GM20431 (cell line): ENCODE data around the gene PROM1.

Experiments used
- in situ Hi-C: fragments of 300-500 bp; cut with MseI, MboI; formaldehyde crosslinking; loops from one replicate; pipeline ENCODE4 v1.15.0; 2020; ENCODE audit warnings: low sequenced_read_pairs; ENCODE audit not compliant: unreplicated experiment

PROM1 gene

GRCh38 chr4:16072168-16072567, 11.7 kb downstream of the PROM1 start:
- in situ Hi-C loops, result no loop called here

GRCh38 chr4:16070203-16070602, 13.6 kb downstream of the PROM1 start:
- in situ Hi-C loops, result no loop called here

- in situ Hi-C loops, result no loop called here
Observed at GRCh38 chr4:16067515-16067914, 16.3 kb downstream of the PROM1 start.

- in situ Hi-C loops, result no loop called here
Observed at GRCh38 chr4:16066586-16067128, 17.2 kb downstream of the PROM1 start.

GRCh38 chr4:16065066-16065465, 18.8 kb downstream of the PROM1 start:
- in situ Hi-C loops, result no loop called here

- in situ Hi-C loops, result no loop called here
Observed at GRCh38 chr4:16062601-16063000, 21.2 kb downstream of the PROM1 start.

GRCh38 chr4:16056681-16057385, 27.0 kb downstream of the PROM1 start:
- in situ Hi-C loops, result no loop called here

GRCh38 chr4:16055873-16056272, 27.9 kb downstream of the PROM1 start:
- in situ Hi-C loops, result no loop called here

GRCh38 chr4:16055471-16055870, 28.4 kb downstream of the PROM1 start:
- in situ Hi-C loops, result no loop called here

- in situ Hi-C loops, result no loop called here
Observed at GRCh38 chr4:16052939-16053338, 30.9 kb downstream of the PROM1 start.

- in situ Hi-C loops, result no loop called here
Observed at GRCh38 chr4:16051980-16052379, 31.8 kb downstream of the PROM1 start.

- in situ Hi-C loops, result no loop called here
Observed at GRCh38 chr4:16051132-16051531, 32.7 kb downstream of the PROM1 start.

GRCh38 chr4:16050669-16051068, 33.2 kb downstream of the PROM1 start:
- in situ Hi-C loops, result no loop called here

- in situ Hi-C loops, result no loop called here
Observed at GRCh38 chr4:16048619-16049419, 35.0 kb downstream of the PROM1 start.

GRCh38 chr4:16045687-16046086, 38.1 kb downstream of the PROM1 start:
- in situ Hi-C loops, result no loop called here

- in situ Hi-C loops, result no loop called here
Observed at GRCh38 chr4:16043642-16044498, 40.0 kb downstream of the PROM1 start.

GRCh38 chr4:16039139-16039538, 44.7 kb downstream of the PROM1 start:
- in situ Hi-C loops, result no loop called here

GRCh38 chr4:16037901-16038300, 45.9 kb downstream of the PROM1 start:
- in situ Hi-C loops, result no loop called here

GRCh38 chr4:16035843-16036242, 48.0 kb downstream of the PROM1 start:
- in situ Hi-C loops, result no loop called here

GRCh38 chr4:16034010-16034748, 49.6 kb downstream of the PROM1 start:
- in situ Hi-C loops, result no loop called here
